ENCODE measurements around the gene INSM1.

DNA sequence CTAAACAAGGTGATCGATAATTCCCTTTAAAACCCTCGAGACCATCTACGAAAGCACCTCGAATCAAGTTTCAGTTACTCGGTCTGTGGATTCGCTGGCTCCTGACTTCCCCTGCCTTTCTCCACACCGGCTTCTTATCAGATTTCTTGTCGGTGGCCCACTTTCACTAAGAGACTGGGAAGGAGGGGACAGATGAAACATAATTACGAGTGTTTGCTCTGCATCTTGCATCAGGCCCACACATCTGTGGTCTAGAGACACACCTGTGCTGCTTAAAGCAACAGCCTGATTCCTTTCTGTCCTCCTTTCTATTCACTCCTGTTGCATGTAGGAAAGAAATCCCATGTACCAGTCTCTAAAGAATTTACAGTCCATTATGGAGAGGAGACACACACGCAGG is 37.7 kb downstream of the INSM1 start:
- TF ChIP-seq MXI1 (IDR thresholded peaks at IDR 0.05; ENCODE audit: borderline replicate concordance, low read depth, low read length): no peak
- TF ChIP-seq, protein P1, sequence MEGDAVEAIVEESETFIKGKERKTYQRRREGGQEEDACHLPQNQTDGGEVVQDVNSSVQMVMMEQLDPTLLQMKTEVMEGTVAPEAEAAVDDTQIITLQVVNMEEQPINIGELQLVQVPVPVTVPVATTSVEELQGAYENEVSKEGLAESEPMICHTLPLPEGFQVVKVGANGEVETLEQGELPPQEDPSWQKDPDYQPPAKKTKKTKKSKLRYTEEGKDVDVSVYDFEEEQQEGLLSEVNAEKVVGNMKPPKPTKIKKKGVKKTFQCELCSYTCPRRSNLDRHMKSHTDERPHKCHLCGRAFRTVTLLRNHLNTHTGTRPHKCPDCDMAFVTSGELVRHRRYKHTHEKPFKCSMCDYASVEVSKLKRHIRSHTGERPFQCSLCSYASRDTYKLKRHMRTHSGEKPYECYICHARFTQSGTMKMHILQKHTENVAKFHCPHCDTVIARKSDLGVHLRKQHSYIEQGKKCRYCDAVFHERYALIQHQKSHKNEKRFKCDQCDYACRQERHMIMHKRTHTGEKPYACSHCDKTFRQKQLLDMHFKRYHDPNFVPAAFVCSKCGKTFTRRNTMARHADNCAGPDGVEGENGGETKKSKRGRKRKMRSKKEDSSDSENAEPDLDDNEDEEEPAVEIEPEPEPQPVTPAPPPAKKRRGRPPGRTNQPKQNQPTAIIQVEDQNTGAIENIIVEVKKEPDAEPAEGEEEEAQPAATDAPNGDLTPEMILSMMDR (CRISPR knock-in tag; IDR thresholded peaks at IDR 0.05): no peak
- TF ChIP-seq, protein P2, sequence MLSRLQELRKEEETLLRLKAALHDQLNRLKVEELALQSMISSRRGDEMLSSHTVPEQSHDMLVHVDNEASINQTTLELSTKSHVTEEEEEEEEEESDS (CRISPR knock-in tag; IDR thresholded peaks at IDR 0.05; ENCODE audit: borderline replicate concordance): no peak
- no peak for TF ChIP-seq ZNF121 (CRISPR knock-in tag; IDR thresholded peaks at IDR 0.05)
- TF ChIP-seq, protein P3, sequence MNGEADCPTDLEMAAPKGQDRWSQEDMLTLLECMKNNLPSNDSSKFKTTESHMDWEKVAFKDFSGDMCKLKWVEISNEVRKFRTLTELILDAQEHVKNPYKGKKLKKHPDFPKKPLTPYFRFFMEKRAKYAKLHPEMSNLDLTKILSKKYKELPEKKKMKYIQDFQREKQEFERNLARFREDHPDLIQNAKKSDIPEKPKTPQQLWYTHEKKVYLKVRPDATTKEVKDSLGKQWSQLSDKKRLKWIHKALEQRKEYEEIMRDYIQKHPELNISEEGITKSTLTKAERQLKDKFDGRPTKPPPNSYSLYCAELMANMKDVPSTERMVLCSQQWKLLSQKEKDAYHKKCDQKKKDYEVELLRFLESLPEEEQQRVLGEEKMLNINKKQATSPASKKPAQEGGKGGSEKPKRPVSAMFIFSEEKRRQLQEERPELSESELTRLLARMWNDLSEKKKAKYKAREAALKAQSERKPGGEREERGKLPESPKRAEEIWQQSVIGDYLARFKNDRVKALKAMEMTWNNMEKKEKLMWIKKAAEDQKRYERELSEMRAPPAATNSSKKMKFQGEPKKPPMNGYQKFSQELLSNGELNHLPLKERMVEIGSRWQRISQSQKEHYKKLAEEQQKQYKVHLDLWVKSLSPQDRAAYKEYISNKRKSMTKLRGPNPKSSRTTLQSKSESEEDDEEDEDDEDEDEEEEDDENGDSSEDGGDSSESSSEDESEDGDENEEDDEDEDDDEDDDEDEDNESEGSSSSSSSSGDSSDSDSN (CRISPR knock-in tag; IDR thresholded peaks at IDR 0.05): no peak
- TF ChIP-seq, protein P4, sequence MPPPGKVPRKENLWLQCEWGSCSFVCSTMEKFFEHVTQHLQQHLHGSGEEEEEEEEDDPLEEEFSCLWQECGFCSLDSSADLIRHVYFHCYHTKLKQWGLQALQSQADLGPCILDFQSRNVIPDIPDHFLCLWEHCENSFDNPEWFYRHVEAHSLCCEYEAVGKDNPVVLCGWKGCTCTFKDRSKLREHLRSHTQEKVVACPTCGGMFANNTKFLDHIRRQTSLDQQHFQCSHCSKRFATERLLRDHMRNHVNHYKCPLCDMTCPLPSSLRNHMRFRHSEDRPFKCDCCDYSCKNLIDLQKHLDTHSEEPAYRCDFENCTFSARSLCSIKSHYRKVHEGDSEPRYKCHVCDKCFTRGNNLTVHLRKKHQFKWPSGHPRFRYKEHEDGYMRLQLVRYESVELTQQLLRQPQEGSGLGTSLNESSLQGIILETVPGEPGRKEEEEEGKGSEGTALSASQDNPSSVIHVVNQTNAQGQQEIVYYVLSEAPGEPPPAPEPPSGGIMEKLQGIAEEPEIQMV (CRISPR knock-in tag; IDR thresholded peaks at IDR 0.05; ENCODE audit: low read depth): no peak
- TF ChIP-seq MAZ (IDR thresholded peaks at IDR 0.05; ENCODE audit: borderline replicate concordance, low read depth, low read length): no peak
- no peak for TF ChIP-seq MAZ (CRISPR knock-in tag; IDR thresholded peaks at IDR 0.05; ENCODE audit: low read depth)
- TF ChIP-seq, protein P5, sequence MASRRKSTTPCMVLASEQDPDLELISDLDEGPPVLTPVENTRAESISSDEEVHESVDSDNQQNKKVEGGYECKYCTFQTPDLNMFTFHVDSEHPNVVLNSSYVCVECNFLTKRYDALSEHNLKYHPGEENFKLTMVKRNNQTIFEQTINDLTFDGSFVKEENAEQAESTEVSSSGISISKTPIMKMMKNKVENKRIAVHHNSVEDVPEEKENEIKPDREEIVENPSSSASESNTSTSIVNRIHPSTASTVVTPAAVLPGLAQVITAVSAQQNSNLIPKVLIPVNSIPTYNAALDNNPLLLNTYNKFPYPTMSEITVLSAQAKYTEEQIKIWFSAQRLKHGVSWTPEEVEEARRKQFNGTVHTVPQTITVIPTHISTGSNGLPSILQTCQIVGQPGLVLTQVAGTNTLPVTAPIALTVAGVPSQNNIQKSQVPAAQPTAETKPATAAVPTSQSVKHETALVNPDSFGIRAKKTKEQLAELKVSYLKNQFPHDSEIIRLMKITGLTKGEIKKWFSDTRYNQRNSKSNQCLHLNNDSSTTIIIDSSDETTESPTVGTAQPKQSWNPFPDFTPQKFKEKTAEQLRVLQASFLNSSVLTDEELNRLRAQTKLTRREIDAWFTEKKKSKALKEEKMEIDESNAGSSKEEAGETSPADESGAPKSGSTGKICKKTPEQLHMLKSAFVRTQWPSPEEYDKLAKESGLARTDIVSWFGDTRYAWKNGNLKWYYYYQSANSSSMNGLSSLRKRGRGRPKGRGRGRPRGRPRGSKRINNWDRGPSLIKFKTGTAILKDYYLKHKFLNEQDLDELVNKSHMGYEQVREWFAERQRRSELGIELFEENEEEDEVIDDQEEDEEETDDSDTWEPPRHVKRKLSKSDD (CRISPR knock-in tag; IDR thresholded peaks at IDR 0.05; ENCODE audit: low read depth): no peak
- TF ChIP-seq, protein P6, sequence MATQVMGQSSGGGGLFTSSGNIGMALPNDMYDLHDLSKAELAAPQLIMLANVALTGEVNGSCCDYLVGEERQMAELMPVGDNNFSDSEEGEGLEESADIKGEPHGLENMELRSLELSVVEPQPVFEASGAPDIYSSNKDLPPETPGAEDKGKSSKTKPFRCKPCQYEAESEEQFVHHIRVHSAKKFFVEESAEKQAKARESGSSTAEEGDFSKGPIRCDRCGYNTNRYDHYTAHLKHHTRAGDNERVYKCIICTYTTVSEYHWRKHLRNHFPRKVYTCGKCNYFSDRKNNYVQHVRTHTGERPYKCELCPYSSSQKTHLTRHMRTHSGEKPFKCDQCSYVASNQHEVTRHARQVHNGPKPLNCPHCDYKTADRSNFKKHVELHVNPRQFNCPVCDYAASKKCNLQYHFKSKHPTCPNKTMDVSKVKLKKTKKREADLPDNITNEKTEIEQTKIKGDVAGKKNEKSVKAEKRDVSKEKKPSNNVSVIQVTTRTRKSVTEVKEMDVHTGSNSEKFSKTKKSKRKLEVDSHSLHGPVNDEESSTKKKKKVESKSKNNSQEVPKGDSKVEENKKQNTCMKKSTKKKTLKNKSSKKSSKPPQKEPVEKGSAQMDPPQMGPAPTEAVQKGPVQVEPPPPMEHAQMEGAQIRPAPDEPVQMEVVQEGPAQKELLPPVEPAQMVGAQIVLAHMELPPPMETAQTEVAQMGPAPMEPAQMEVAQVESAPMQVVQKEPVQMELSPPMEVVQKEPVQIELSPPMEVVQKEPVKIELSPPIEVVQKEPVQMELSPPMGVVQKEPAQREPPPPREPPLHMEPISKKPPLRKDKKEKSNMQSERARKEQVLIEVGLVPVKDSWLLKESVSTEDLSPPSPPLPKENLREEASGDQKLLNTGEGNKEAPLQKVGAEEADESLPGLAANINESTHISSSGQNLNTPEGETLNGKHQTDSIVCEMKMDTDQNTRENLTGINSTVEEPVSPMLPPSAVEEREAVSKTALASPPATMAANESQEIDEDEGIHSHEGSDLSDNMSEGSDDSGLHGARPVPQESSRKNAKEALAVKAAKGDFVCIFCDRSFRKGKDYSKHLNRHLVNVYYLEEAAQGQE (IDR thresholded peaks at IDR 0.05; ENCODE audit: borderline replicate concordance in 1 of 2, low read depth in 1 of 2, low read length in 2 of 2): no peak
- no peak for TF ChIP-seq ZSCAN30 (CRISPR knock-in tag; IDR thresholded peaks at IDR 0.05)
- no peak for TF ChIP-seq ZKSCAN1 (IDR thresholded peaks at IDR 0.05; ENCODE audit: low read length)

Measured in HepG2 (cell line).